Measurements from ENCODE around the gene TRAPPC6A.

TRAPPC6A gene

DNA sequence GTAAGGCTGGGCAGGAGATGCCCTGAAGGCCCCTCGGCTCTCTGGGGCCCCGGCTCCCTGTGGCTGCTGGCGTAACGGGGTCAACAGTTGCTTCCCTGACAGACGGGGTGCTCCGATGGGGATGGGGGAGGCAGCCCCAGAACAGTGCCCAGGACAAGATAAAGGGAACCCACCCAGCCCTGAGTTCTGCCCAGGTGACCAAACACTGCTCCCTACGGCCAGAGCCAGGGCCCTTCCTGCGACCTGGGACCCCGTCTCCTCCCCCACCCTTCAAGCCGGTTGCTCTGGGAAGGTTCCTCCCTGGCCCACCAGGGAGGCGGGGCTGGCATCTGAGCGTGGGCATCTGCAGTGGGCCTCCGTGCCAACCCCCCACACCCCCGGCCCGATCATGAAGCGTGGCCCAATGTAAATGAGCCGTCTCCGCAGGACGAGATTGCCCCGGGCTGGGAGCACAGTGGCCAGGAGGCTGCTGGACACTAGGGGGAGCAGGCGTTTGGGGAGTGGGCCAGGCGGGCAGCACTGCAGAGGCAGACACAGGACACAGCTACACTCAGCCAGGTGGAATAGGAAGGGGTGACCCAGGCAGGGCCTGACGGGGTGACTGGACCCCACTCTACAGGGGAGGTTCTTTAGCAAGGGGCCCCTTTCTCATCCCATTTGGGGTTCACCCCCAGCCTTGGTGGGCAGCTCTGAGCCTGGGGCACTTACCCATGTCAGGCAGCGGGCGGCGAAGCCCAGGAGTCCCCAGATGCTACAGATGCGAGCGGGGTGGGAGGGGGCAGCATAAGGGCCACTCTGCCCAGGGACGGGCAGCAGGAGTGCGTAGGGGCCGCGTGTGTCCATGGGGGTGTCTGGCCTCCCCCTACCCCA, 16.1 kb downstream of the TRAPPC6A start:
- no peak for DNase-seq

DNA sequence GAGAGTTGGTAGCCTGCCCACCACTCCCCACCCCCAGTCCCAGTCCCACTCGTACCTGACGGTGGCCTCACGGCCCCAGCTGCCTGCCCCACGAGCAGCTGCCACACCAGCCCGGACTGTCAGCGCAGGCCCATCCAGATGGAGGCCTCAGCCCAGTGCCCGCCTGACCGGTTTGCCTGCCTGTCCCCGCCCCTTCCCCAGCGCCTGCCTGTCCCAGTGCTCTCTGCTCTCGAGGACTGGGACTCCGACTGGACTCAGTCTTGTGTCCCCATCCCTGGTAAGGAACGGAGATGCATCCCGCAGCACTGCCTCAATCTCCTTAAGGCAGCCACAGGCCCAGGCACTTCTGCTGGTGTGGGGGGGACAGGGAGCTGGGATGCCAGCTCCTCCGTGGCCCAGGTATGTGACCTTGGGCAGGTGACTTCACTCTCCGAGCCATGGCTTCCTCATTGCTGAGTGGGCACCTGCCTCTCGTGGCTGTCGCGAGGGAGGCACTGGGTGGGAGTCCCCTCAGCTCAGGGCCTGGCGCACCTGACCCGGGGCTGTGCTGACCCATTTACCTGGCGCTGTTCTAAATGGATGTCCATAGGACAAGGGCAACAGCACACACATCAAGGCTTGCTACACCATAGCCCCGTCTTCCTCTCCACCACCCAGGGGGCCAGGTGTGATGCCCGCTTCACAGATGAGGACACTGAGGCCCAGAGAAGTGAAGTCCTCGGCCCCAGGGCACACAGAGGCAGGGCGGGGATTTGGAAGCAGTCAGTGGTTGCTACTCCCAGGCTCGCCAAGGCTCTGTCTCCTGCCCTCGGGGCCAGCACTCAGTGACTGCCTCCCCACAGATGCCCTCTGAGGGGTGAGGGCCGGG, 16.9 kb downstream of the TRAPPC6A start, which contains the start of gene NKPD1:
Gene NKPD1, minus strand, starts transcription at position 113 of the 868 bp plus-strand sequence. CDS start 832 bp downstream, outside the sequence.
- DNase-seq, result no peak

DNA sequence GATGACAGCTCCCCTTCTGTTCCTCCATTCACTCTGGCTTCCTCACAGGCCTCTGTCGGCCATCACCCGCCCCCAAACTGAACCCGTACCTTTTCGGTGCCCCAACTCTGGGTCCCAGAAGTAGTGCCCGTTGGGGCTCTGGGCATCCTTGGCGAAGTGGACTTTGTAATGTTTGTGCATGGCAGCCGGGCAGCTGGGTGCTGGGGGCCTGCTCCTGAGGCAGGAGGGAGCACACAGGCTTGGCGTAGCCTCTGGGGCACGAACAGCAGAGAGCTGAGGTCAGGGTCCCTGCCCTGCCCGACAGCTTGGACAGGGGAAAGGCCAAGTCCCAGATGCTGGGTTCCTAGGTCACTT, 18.1 kb downstream of the TRAPPC6A start:
- DNase-seq, result no peak

DNA sequence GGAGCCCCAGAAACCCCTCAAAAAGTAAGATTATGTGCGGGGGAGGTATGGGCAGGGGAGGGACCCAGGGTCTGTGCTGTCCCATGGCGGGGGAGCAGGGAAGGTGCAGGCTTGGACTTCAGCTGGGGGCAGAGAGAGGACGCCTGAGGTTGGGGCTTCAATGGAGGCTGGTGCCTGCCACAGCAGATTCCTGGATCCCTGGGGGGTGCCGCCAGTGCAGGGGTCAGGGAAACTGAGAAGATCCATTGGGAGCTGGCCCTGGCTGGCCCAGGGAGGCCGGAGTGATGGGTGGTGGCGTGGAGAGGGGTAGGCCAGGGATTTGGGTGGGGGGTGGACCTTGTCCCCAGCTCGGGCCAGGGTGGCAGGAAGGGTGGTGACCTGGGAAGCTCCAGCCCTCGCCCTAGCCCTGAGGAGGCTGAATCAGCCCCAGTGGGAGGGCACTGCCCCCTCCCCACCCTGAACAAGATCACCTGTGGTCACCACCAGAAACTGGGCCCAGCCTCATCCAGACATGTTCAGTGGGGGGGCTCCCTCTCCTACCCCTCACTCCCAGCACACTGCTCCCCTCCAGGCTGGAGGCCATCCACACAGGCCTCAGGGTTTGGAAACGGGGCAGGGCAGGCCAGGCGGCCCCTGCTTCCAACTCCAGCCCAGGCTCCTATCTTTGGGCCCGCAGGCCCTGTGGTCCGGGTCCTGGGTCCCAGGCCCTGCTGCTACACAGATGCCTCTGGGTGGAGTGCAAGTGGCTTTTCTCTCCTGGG, 18.6 kb downstream of the TRAPPC6A start:
- DNase-seq, result no peak

DNA sequence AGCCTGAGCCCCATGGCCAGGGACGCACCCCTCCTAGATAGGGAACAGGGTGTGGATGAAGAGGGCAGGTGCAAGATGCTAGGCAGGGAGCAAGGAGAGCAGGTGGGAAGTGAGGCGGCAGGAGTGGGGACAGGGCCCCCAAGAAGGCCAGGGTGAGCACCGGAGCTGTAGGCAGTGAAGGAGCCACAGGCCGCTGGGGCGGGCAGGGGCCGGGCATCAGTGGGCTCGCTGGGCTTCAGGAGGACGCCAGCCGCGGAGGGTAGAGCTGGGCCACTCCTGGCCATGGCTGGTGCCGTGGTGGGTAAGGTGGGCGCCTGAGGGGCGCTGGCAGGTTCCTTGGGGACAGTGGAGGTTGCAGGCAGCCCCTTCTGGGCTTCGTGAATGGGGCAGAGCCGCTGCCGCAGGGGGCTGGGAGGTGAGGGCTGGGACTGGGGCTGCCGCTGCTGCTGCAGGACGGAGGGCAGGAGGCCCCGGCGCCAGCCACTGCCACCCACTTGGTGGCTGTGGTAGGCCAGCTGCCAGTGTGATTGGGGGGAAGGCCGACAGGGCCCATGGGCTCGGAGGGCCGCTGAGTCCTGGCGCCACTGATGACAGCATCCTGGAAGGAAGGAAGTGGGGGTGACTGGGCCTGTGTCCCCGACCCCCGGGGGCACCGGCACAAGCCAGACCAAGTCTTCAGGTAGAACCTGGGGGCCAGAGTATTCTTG, 19.4 kb downstream of the TRAPPC6A start:
- no peak for DNase-seq

DNA sequence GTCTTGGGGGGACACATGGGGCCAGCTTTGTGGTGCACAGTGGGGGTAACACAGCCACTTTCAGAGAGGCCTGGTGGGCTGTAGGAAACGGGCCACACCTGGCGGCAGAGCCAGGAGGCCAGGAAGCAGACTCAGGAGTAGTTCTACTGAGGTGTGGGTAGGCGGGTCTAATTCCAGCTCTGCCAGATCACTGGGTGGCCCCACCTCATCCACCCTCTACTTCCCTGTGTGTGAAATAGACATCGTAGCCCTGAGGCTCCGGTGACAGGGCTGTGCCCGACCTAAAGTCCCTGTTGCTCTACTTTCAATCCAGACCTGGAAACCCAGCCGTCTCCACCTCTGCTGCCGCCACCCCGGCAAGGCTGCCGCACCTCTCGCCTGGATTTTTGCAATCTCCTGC, 21.3 kb downstream of the TRAPPC6A start:
- DNase-seq, result no peak

DNA sequence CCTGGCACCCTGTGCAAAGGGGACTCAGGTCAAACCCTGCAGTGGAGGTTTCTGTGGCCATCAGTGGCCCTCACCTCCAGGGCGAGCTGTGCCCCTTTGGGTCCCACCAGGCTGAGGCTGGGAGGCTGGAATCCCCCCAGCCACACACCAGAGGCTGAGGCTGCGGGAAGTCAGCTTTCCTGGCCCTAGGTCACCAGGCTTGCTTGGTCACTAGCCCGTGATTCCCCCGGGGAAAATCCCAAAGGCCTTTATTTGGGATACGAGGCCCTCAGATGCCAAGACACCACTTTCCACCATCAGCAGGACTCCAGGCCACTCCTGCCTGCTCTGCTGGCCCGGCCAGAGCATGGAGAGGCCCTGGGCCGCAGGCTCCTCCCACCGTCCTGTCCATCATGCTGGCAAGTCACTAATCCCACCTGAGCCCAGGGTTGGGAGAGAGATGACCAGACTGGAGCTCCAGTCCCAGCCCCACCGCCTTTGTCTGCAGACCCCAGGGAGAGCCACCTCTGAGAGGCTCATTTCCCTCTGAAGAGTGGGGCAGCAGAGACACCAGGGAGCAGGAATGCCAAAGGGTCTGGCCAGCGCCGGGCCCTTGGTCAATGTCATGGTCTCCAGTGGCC, 21.9 kb downstream of the TRAPPC6A start:
- no peak for DNase-seq

DNA sequence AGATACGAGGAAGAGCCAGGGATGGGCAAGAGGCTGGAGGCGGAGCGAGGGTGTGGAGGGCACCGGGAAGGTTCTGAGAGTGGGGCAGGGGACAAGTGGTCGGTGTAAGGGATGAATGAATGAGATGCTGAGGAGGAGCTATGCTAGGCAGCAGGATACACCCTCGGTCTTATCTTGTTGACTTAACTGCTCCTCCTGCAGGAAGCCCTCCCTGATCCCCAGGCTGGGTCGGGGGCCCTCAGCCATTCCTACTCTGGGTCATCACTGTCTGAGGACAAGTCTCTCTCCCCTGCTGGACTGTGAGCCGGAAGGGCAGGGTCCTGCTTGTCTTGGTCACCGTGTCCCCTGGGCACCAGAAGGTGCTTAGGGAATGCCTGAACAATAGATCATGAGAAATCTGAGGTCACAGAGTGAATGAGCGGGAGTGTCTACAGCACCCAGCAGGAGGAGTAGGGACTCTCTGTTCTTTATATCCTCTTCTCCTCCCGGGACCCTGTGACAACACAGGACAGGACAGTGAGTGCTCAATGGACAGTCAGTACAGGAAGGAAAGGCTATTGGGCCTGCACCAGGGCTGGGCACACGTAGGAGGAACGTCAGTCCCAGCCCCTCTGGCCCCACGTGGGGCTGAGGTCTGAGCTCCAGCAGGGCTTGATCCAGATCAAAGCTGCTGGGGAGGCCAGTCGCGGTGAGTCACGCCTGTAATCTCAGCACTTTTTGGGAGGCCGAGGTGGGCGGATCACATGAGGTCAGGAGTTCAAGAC, 23.8 kb downstream of the TRAPPC6A start:
- DNase-seq, result no peak

DNA sequence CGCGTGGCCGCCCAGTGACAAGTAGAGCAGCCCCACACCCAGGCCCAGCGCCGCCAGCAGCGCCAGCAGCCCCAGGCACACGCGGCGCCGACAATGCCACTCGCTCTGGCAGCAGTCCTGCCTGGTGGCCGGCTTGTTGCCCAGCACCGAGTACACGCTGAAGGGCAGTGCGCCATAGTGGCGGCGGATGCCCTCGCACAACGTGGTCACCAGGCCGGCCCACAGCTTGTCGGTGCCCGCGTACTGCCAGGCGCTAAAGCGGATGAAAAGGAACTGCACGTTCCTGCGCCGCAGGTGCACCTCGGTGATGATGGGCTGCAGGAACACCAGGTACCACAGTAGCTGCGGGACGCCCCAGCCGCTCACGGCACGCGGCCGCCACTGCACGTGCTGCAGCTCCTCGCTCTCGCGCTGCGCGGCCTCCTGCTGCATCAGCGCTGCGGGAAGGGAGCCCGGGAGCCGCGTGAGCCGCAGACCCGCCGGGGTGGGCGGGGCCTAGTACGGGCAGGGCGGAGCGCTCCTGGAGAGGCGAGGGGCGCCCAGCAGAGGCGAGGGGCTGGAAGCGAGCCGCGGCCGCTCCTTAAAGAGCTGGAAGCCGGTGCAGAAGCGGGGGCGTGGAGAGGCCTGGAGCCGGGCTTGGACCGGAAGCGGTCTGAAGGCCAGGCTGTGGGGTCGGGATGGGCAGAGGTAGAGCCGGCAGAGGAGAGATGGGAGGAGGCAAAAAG, 24.5 kb downstream of the TRAPPC6A start:
- DNase-seq, result peak; percentile 19

DNA sequence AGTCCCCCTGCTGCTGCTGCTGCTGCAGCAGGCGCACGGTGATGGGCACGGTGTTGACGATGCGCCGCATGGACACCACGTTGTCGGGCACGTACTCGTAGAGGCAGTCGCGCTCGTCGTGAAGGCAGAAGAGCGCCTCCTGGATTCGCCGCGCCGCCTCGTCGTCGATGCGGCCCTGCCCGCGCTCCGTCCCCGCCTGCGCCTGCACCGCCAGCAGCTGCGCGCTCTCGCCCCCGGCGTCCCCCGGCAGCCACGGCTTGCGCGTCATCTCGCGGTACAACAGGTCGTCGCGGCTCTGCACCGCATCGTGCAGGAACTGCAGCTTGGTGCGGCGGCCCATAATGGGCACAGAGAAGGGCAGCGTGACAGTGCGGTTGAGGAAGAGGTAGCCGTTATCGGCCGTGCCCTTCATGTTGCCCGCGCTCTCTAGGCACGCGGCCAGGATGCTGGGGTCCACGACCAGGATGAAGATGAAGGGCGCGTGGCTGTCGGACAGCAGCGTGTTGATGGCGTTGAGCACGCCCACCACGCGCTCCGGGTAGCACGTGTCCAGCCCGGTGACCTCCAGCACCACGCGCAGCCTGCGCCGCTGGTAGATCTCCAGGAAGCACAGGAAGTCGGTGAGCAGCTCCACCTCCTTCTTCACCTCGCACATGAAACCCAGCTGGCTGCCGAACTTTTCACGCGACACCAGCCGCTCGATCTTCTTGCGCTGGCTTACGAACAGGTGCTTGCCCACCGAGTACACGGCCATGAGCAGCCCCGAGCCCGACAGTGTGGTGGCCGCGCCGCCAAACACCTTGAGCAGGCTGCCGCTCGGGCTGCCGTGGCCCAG, 25.3 kb downstream of the TRAPPC6A start:
- DNase-seq, result peak; percentile 28

DNA sequence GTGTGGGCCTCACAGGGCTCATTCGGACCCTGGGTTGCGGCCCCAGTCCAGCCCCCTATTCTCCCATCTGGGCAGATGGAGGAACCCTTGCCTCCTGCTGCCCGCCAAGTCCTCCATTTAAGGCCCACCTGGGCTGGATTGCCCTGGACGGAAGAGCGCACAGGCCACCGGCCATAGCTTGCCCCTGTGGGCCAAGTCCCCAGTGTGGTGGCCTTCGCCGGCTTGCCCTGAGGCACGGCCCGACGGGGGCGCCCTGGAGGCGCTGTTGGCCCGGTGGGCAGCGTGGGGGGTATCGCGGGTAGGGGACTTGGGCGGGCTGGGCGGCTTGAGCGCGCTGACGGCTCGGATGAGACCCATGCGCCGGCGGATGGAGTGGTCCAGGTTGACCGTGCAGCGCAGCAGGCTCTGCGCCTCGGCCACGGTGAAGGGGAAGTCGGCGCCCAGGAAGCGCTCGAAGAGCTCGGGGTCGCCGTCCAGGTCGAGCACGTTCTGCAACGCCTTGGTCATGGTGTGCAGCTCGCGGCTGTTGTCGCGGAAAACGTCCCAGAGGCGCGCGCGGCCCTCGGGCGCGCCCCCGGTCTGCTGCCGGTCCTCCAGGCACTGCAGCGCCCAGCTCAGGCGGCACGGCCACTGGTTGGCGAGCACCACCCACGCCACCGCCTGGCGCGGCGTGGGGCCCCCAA, 26.1 kb downstream of the TRAPPC6A start:
- DNase-seq, result no peak

DNA sequence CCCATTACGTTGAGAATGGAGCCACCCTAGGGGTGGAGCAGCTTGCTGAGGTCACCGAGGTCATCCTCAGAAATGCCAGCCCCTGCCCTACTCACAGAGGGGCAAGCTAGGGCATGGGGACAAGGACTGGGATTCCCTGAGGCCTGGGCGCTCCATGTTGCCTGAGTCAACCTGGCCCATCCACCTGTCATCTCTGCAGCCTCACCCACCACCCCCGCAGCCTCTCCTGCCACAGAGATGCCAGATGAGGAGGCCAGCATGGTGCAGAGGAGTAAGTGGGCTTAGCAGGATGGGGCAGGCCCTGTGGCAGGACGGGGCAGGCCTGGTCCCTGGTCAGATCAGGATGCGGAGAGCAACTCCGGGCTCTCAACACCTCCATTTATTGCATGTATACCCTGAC, 26.7 kb downstream of the TRAPPC6A start:
- DNase-seq, result no peak

DNA sequence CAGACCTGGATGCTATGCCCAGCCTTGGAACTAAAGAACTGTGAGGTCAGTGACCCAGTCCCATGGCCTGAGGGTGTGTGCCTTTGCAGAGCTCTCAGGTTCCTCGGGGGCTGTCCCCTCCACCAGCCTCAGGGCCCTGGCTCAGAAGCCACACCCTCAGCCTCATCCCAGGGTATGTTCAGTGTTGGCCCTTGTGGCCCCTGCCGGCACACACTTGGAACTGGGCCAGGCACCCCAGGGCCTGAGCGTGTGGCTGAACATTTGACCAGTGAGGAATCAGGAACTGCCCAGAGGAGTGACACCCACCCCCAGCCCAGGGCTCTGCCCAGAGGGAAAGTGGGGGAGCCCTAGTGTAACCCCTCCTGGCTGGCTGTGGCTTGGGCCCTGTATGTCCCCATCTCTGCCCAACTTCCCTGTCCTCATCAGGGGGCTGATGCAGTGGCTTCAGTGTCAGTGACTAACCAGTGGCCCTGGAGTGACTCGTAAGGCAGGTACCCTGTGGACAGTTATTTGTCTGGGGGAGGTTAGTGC, 27.2 kb downstream of the TRAPPC6A start:
- DNase-seq, result no peak

DNA sequence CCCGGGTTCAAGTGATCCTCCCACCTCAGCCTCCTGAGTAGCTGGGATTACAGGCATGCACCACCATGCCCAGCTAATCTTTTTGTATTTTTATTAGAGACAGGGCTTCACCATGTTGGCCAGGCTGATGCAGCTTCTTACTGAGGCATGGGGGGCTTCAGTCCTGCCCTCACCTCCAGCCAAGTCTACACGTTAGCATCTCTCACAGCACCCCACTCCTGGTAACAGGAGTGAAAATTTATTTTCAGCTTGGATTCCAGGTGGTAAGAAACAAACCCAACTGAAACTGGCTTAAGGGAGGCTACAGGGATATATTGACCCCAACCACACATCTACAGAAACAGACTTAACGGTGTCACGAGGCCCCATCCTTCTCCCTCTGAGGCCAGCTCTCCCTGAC, 27.9 kb downstream of the TRAPPC6A start:
- no peak for DNase-seq

DNA sequence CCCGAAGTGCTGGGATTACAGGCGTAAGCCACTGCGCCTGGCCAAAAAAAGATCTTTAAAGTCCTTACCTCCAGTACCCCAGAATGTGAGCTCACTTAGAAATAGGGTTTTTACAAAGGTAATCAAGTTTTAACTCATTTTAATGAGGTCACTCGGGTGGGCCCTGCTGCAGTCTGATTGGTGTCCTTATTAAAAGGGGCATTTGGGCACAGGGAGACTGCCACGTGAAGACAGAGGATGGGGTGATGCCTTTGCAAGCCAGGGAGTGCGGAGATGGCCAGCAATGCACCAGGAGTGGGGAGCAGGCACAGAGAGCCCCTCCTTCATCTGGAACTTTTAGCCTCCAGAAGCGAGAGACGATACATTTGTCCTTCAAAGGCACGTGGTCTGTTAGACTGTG, 28.9 kb downstream of the TRAPPC6A start:
- DNase-seq, result no peak

DNA sequence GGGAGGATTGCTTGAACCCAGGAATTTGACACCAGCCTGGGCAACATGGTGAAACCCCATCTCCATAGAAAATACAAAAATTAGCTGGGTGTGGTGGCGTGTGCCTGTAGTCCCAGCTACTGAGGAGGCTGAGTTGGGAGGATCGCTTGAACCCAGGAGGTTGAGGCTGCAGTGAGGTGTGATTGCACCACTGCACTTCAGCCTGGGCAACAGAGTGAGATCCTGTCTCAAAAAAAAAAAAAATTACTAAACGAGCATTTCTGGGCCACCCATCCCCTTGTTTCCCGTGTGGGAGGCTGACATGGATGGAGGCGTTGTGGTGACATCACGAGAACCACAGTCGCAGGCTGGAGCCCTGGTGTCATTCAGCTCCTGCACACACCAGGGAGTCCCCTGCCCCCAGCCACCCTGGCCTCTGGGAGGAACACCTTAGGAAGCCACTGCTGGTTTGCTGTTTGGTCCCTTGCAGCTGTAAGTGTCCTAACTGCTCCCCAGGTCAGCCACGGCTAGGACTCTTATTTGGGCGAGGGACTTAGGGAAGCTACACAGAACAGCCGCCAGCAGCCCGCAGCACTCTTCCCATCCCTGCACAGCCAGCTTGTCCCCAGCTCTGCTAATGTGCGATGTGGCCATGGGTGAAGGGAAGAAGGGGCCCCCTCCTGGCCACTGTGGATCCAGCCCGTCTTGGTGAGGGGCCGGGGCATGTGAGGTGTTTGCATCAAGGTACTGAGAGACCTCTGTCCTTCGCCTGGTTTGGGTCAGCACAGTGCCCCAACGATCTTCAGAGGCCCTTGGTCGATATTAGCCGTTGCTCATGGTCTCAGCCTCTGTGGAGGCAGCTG, 30.0 kb downstream of the TRAPPC6A start:
- no peak for DNase-seq

DNA sequence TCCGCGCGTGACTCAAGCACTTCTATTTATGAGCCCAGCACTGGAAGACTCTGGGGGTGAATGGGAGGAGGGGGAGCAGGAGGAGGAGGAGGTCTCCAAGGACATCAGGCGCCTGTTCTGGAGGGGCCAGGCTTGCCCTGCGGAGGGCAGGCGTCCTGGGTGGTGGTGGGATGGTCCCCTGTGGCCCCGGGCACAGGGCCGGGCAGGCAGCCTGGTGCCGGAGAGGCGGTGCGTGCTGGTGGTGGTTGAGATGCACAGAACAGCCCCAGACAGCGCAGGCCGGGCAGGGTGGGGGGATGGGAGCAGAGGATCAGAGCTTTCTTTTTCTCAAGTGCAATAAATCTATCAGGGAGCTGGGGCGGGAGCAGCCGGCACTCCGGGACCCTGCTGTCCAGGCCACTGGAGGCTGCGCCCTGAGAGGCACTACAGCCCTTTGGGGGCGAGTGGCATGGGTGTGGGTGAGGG, 31.3 kb downstream of the TRAPPC6A start:
- DNase-seq, result no peak

DNA sequence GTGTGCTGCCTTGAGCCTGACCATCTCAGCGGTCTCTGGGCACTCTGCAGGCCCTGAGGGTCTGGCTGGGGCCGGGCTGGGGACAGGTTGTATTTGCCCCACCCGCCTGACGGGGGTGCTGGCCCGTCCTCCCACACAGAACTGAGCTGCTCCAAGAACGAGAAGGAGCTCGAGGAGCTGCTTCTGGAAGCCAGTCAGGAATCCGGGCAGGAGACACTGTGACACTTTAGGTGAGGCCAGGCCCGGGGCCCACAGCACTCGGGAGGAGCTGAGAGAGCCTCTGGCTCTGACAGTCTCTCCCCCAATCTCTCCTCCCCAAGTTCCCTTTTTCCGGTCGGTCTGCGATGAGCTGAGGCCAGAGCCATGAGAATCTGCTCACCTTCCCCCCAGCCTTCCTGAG, 31.8 kb downstream of the TRAPPC6A start:
- DNase-seq, result no peak

Measured in stimulated activated CD4-positive, alpha-beta T cell treated with anti-CD3 and anti-CD28 coated beads, Interleukin-4, amount 100 ng/mL, for 24 hours (primary cell).